Hematopoietic multipotent progenitor cell treated with erythropoietin and hydrocortisone succinate and interleukin-3 and kit ligand, for 6 days (in vitro differentiated cells): ENCODE data around the gene H2BK1.
A peak's percentile ranks its signal among the peaks of the same experiment; 100 is the strongest.

Experiments used
- DNase-seq: peaks from one replicate; pipeline ENCODE4 v3.0.0-alpha.2; 2015

H2BK1 gene

DNA sequence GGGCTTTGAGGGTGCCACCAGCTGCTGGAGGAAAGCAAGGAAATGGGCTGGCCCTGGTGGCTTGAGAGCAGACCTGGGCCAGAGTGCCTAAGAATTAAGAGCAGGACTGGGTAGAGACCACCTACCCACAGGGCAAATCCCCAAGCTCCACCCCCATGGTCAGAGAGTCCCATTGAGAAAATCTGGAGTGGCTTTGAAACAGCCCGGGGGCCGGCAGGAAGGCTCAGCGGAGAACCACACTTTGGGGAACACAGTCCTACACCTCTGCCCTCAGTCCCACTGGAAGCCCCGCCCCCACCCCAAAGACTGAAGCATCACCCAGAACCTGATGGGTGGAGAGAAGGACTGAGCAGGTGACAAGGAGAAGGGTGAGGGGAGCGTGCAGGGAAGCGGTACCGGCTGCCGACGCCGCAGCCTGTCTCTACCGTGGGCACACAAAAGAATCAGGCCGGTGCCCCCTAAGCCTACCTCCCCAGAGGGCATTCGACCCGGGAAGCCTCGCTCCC lies 34.6 kb upstream of the H2BK1 start:
- DNase-seq: no peak

DNA sequence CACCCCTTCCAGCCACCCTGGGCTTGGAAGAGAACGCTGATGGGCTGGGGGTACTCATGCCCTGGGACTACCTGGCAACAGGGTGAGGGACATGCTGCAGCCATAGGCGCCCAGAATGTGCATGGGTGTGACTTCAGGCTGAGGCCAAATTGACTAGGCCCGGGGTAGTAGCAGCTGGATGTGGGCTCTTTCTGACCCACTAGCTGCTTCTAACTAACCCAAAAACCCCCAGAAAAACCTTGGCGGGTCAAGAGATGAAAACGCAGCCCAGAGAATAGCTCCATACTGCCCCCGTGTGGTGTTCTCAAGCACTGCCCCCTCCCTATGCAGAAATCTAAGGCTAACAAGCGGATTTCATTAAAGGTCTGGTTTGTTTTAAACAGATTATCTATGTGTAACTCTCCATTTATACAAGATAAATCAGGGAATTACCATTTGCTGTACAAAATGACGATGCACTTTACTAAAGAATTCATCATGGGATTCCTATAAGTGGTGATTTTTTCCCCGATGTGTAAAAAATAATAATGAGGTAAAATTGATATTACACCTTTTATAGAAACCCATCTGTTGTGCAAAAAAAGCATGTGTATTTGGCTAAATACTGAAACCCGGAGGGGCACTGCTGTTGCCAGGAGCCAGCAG lies 34.0 kb upstream of the H2BK1 start:
- DNase-seq: peak; percentile 86

DNA sequence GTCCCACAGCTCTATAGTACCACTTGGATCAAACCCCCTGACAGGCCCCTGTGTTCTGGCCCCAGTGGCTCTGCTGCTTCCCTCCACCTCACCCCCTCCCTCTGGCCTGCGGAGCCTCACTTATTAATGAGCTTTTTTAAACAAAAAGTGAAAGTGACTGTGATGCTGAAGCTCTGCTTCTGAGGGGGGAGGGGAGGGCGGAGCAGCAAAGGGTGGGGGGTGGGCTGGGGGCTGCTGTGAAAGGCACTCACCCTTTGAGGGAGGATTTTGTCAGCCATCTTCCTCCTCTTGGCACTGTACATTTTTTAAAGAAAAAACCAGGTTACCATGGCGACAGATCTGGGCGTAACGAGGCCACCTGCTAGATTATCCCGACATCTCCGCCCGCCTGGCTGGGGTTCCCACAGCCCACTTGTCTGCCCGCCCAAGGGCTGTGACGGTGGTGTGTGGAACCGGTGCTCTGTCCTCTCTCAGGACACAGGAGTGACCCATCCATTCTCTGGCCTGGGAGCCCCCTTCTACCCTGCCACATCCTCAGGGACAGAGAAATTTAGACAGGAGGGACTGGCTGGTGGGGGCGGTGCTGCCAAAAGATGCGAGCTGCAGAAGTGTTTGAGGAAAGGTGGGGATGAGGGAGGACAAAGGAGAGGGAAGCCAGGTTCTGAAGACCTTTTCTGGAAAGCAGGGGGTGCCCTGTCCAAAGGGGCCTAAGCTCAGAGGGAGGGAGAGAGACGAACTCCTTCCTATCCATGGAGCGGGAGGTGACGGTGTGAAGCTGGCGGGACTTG lies 33.3 kb upstream of the H2BK1 start:
- DNase-seq: peak; percentile 80

DNA sequence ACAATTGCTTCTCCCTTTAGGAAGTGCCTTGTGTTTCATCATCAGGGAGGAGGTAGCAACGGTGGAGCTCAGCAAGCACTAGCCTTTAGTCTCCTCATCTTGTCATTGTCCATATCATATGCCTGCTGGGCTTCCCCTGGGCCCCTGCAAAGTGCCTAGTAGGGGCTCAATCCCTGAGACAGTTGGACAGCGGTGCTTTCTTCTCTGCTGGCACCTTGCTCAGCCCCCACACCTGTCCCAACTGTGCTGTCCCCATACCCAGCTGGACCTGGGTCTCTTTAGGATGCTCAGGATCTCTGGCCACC lies 32.7 kb upstream of the H2BK1 start:
- DNase-seq: no peak

DNA sequence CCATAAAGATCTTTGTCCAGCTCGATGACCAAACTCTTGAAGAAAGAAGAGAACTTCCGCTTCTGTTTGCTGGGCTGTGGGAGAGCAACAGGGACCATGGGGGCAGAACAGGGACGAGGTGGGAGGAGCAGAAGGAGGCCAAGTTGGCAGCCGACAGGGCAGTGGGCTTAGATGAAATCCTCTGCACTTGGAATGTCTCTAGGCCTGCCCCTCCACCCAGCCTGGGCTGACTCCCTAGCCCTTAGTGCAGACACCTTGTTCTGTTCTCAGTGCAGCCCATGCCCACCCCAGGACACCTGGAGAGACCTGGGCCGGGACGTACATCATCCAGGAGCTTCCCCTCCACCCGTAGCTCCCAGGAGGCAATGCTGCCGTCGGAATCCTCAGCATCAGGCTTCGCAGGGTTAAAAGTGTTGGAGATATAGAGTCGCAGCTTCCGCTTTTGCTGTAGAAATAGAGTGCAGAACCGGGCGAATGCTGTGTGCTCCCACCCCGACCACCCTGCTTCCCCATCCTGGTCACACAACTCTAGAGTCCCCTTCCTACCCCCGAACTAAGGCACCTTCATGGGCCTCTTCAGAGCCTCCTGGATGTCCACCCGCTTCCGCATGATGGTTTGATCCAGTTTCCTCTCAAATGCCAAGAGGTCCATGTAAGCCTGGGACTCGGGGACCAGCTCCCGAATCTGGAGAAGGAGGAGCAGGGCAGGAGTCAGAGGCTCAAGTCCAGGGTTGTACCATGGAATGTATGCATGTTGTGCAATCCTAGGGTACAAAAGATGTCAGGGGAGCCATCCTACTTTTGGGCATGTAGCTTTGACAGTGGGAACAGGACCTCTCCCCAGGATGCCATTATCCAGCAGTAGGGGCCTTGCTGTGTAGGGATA lies 32.1 kb upstream of the H2BK1 start:
- DNase-seq: no peak

DNA sequence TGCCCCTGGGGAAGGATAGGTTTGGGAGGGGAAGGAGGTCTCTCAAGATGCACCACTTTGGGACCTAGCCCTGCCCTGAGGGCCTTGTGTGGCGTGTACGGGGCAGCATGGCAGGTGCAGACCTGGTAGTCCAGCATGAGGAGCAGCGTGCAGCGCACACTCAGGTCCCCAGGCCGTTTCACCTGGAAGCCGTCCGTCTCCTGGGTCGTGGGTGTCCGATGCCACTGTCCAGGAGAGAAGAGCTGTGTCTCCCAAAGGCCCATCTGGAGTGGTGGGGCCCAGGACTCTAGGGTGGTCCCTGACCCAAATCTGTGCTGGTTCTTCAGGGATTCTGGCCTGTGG lies 31.4 kb upstream of the H2BK1 start:
- DNase-seq: no peak

DNA sequence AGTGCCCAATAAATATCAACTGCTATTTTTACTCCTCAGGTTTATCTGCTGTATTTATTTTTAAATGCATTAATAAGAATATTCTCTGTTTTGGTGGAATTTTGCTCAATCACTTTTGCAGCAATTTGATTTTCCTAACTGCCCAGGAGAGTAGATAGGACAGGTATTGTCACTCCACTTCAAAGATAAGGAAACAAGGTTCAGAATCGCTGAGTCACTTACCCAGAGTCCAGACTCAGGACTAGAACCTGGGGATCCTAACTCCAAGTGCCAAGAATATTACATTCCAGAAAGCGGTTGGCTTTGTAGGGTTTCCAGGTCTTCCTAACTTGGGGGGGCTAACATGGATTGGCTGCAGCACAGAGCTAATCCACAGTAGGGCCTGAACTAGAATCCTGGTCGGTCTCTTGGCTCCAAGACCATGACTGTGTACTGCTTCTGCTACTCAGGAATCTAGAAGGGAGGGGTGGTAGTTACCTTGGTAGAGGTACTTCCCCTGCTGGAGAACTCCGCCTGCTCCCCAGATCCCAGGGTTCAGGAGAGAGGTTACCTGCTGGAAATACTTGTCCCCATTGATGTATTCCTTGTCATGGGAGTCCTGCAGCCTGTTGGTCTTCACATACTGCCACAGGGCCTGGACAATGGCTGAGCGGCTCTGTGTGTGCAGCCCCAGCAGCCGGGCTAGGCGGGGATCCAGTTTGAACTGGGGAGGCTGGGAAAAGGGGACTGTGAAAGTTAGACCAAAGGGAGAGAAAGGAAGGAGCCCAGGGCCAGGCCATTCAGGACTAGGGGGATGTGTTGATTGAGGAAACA lies 30.9 kb upstream of the H2BK1 start:
- no peak for DNase-seq

DNA sequence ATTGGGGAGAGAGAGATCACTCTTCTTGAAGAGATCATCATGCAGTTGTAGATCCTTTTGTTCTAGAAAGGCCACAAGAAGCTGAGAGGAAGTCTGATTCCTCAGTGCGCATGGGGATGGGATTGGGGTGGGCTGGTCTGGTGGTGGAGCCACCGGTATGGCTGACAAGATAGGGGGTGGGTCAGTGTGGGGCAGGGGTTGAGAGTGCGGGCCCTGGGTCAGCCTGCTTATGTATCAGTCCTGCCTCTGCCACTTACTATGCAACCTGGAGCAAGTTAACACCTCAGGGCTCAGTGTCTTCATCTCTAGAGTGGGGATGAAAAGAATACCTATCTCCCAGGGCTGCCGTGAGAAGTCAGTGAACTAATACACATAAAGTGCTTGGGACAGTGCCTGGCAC lies 30.2 kb upstream of the H2BK1 start:
- DNase-seq: no peak

DNA sequence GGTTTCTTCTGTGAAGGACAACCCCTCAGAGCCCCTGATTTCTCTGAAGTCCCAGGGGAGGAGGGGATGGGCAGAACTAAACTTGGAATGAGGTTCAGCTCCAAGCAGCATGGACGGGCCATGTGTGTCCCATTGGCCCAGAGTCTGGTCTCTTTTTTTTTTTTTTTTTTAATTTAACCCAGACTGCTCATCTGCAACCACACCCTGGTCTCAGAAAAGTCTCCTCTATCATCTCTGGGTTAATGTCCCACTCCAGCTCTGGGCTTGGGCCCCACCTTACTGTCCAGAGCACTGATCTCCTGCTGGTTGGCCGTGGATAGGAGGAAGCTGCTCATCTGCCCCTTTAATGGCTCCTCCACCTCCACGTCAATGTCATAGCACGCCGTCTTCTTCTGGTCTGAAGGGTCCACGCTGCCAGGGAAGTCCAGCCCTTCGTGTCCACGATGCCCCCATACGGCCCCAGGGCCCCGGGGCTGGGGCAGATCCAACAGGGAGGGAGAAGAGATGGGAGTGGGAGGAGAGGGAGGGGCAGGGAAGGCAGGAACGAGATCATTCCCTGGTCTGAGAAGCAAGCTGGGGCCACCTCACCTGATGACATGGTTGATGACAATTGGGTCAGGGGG lies 29.7 kb upstream of the H2BK1 start:
- DNase-seq: no peak

DNA sequence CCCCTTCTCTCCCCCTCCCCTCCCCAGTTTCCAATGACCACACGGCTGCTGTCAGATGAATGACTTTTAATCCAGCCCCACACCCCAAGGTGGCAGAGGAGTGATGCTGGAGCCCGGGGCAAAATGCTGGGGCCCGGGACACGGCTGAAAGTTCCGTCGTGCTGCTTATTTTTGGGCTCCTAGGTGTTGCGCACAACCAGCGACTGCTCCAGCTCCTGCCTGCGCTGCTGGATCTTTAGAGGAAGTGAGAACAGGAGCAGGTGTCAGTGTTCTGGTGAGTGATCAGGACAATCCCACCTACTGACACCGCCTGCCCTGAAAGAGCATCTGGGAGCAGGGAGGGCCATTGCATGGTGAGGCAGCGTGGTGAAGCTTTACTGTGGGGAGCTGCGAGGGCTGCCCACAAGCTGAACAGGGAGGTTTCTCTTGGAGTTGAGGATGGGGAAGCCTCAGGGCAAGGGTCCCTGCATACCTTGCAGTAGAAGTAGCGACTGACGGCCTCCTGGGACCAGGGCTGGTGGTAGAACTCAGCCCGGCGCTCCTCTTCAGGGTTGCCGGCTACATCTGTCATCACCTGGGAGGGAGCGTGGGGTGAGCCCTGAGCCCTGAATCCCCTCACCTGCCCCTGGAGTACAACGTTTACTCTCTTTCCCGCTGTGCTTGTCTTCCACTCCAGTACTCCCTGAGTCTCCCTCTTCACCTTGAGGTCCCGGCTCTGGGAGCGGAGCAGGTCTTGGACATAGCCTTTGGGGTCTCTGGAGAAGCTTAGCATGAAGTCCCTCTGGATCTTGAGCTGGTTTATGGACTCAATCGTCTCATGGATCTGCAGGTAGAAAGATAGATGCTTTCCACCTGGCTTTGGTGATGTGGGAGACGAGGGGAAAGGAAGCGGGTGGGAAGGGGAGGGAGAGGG lies 28.9 kb upstream of the H2BK1 start:
- no peak for DNase-seq

DNA sequence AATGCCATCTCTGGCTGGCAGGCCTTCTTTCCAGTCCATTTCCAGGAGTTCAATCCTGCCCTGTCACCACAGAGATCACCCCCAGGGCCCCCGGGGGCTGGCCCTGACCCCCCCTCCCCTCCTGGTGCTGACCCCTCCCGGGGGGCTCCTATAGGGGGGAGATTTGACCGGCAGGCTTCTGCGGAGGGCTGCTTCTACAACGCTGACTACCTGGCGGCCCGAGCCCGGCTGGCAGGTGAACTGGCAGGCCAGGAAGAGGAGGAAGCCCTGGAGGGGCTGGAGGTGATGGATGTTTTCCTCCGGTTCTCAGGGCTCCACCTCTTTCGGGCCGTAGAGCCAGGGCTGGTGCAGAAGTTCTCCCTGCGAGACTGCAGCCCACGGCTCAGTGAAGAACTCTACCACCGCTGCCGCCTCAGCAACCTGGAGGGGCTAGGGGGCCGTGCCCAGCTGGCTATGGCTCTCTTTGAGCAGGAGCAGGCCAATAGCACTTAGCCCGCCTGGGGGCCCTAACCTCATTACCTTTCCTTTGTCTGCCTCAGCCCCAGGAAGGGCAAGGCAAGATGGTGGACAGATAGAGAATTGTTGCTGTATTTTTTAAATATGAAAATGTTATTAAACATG lies 28.0 kb upstream of the H2BK1 start:
- no peak for DNase-seq

DNA sequence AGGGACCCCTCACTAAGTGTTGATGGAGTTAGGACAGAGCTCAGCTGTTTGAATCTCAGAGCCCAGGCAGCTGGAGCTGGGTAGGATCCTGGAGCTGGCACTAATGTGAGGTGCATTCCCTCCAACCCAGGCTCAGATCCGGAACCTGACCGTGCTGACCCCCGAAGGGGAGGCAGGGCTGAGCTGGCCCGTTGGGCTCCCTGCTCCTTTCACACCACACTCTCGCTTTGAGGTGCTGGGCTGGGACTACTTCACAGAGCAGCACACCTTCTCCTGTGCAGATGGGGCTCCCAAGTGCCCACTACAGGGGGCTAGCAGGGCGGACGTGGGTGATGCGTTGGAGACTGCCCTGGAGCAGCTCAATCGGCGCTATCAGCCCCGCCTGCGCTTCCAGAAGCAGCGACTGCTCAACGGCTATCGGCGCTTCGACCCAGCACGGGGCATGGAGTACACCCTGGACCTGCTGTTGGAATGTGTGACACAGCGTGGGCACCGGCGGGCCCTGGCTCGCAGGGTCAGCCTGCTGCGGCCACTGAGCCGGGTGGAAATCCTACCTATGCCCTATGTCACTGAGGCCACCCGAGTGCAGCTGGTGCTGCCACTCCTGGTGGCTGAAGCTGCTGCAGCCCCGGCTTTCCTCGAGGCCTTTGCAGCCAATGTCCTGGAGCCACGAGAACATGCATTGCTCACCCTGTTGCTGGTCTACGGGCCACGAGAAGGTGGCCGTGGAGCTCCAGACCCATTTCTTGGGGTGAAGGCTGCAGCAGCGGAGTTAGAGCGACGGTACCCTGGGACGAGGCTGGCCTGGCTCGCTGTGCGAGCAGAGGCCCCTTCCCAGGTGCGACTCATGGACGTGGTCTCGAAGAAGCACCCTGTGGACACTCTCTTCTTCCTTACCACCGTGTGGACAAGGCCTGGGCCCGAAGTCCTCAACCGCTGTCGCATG lies 27.2 kb upstream of the H2BK1 start:
- no peak for DNase-seq

DNA sequence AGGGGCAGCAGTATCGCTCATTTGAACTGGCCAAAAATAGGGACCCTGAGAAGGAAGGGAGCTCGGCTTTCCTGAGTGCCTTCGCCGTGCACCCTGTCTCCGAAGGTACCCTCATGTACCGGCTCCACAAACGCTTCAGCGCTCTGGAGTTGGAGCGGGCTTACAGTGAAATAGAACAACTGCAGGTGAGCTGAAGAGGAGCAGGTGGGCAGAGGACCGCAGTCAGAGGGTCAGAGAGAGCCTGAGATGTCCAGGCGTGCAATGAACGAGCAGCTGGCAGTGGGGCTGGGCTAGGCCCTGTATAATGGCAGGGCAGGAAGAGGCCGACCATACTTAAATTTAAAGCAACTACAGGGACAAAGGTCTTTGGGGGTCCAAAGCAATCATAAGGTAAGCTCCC lies 26.1 kb upstream of the H2BK1 start:
- DNase-seq: no peak

DNA sequence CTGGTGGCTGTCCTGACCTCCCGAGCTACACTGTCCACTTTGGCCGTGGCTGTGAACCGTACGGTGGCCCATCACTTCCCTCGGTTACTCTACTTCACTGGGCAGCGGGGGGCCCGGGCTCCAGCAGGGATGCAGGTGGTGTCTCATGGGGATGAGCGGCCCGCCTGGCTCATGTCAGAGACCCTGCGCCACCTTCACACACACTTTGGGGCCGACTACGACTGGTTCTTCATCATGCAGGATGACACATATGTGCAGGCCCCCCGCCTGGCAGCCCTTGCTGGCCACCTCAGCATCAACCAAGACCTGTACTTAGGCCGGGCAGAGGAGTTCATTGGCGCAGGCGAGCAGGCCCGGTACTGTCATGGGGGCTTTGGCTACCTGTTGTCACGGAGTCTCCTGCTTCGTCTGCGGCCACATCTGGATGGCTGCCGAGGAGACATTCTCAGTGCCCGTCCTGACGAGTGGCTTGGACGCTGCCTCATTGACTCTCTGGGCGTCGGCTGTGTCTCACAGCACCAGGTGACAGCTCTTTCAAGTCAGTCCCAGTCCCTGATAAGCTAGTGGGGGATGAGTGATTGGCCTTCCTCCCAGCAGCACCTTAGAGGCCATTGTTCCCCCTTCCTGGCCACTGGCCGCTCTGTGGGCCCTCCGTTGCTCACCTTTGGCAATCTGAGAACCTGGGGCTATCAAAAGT lies 25.0 kb upstream of the H2BK1 start:
- no peak for DNase-seq

DNA sequence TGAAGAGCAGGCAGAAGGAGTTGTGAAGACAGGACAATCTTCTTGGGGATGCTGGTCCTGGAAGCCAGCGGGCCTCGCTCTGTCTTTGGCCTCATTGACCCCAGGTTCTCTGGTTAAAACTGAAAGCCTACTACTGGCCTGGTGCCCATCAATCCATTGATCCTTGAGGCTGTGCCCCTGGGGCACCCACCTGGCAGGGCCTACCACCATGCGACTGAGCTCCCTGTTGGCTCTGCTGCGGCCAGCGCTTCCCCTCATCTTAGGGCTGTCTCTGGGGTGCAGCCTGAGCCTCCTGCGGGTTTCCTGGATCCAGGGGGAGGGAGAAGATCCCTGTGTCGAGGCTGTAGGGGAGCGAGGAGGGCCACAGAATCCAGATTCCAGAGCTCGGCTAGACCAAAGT lies 23.5 kb upstream of the H2BK1 start:
- DNase-seq: no peak

DNA sequence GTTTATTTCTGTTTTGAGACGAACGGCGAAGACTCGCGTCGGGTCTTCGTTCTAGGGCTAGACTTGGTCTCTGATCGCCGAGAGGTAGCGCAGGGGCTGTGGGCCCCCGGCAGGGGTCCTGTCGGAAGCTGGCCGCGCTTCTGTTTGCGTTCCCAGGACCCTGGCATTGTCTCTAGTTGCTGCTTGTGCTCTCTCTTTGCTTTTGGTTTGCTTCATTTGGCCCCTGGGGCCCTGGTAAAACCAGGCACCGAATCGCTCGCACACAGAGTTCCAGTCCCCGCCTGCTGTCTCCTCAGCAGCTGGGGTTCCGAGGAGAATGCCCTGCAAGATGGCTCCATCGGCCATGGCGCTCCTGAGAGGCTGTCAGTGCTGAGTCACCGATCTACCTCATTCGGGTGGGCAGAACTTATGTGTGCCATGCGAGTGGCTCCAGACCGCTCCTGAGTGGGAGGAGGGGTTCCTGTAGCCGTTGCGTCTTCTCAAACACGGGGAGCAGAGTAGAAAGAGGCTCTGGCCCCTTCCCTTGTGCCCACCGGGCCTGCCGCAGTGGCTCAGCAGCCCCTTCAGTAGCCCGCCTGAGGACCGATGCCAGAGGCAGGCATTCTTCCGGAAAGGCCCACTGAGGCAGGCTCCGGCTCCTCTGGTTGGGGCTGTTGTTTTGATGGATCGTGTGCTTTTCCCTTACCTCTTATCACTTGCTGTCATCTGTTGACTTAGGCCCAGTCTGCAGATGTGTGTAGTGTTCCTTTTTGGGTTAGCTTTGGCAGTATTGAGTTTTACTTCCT lies 22.8 kb upstream of the H2BK1 start:
- DNase-seq: peak; percentile 93

DNA sequence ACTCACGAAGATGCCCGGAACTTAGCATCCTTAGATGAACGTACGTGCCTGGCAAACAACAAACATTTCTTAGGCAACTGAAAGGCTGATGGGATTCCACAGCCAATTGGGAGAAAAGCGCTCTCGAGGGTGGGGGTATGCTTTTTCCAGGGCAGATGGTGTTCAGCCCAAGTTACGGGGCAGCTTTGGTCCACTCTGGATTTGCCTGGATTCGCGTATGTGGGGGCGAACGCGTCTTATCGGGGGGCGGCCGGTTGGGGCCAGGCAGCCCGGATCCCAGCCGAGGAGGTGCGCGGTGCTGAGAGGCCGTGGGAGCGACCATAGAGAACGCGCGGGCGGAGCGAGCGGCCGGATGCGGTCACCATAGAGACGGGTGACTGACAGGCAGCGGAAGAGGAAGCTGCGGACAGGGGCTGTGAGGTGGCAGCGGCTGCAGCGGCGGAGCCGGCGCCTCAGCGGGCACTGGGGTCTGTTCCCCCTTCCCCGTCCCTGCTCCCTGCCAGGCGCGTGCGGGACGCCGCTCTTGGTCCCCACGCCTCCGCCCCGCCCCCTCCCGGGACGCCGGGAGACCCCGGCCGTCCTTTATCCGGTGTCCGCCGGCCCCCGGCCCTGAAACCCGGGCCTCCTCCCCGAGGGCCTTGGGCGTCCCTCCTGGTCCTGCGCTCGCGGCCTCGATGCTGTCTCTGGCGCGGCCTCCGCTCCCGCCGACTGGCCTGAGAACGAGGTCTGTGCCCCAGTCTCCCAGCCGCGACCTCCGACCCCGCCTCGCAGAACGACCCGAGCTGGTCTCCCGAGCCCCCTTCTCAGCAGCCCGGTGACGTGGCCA lies 22.0 kb upstream of the H2BK1 start, which contains the start of gene CHPF2:
CHPF2 (plus strand) TSS at position 393 of the 826 bp plus-strand sequence. CDS start 1,529 bp downstream, outside the sequence.
- DNase-seq: peak; percentile 96
